Smooth muscle cell (in vitro differentiated cells): ENCODE data around the gene DARS1. TPM values are rescaled to one million over a fixed set of nuclear protein-coding genes. Genes with fewer than 3 reads are reported as not detected.

Experiments used
- DNase-seq: peaks from one replicate; lab custom pipeline; 2025; ENCODE audit not compliant: unreplicated experiment; lab: John Stamatoyannopoulos, UW
- H2AFZ ChIP-seq: fragments of 200-600 bp; sonication (generic); 2 replicates; pipeline ENCODE4 v1.6.0; 2016; ENCODE audit warnings: antibody characterized with exemption, low read depth, mild to moderate bottlenecking
- H3F3A ChIP-seq: fragments of 200-600 bp; sonication (generic); 2 replicates; pipeline ENCODE4 v1.6.0; 2017; ENCODE audit warnings: antibody characterized with exemption, low read depth
- H3K27ac ChIP-seq: fragments of 200-600 bp; sonication (generic); 2 replicates; pipeline ENCODE4 v1.5.1; 2016; ENCODE audit warnings: low read depth, mild to moderate bottlenecking
- H3K27me3 ChIP-seq: fragments of 200-600 bp; sonication (generic); 2 replicates; pipeline ENCODE4 v1.6.1; 2016; ENCODE audit warnings: low read depth, mild to moderate bottlenecking
- H3K36me3 ChIP-seq: fragments of 200-600 bp; sonication (generic); 2 replicates; pipeline ENCODE4 v1.5.1; 2016; ENCODE audit warnings: low read depth
- H3K4me1 ChIP-seq: fragments of 200-600 bp; sonication (generic); 2 replicates; pipeline ENCODE4 v1.5.1; 2016; ENCODE audit warnings: low read depth
- H3K4me2 ChIP-seq: fragments of 200-600 bp; sonication (generic); 2 replicates; pipeline ENCODE4 v1.6.0; 2016; ENCODE audit warnings: mild to moderate bottlenecking
- H3K4me3 ChIP-seq: fragments of 200-600 bp; sonication (generic); 2 replicates; pipeline ENCODE4 v1.5.1; 2016; ENCODE audit warnings: mild to moderate bottlenecking
- H3K79me2 ChIP-seq: fragments of 200-600 bp; sonication (generic); 2 replicates; pipeline ENCODE4 v1.6.0; 2016; ENCODE audit warnings: low read depth, mild to moderate bottlenecking
- H3K9ac ChIP-seq: fragments of 200-600 bp; sonication (generic); 2 replicates; pipeline ENCODE4 v1.6.0; 2016; ENCODE audit warnings: low read depth
- H3K9me3 ChIP-seq: fragments of 200-600 bp; sonication (generic); replicated peaks from 2 replicates; pipeline ENCODE4 v1.5.1; 2016; ENCODE audit warnings: low read depth
- H4K20me1 ChIP-seq: fragments of 200-600 bp; sonication (generic); 2 replicates; pipeline ENCODE4 v1.6.0; 2016; ENCODE audit warnings: low read depth
- WGBS: methylation state at CpG from one replicate; pipeline ENCODE4 v1.1.7; 2016; ENCODE audit warnings: low lambda C conversion rate; 5-methylcytosine and 5-hydroxymethylcytosine counted together
- polyA plus RNA-seq: library from polyadenylated mRNA; unstranded; fragments of >200 nt; fragmentation: Nextera tagmentation; extraction: Ambion mirVana; gene quantifications from 2 replicates; pipeline ENCODE4 v1.2.1, GENCODE V29; 2016
- total RNA-seq: library from RNA; depleted of rRNA; stranded (reverse); fragments of >200 nt; gene quantifications from 2 replicates; pipeline ENCODE4 v1.2.3, GENCODE V29; 2014
- TF ChIP-seq, protein P1 (sequence below): fragments of 200-600 bp; sonication (generic); IDR thresholded peaks from 2 replicates; pipeline ENCODE4 v1.5.1; 2017; ENCODE audit warnings: borderline replicate concordance, mild to moderate bottlenecking, antibody characterized with exemption; ENCODE audit not compliant: insufficient read depth, poor library complexity, severe bottlenecking

Gene DARS1
- total and polyA plus RNA-seq, 2 experiments from 2014 or later = 110 to 121 TPM

DNA sequence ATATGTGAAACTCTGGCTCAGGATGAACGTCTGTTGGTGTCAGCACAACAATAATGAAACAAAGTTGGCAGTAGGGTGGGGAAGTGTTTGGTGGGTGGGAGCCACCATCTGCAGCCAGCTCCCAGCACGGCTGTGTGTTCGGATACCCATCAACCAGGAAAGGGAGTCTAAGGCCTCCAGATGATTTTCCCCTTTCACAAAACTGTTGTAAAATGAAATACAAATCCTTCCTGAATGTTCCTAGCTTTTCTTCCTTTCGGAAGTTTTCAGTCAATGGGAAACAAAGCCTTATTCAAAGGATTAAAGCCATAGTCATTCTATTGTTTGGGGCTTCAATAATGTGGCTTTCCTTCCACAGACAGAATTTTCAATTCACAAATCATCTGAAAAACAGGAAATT lies 14.5 kb upstream of the DARS1 start:
- Histone ChIP-seq H4K20me1 (no peaks in the 10 kb centered on the region), H3K4me2 (no peak overlapping the region), H2AFZ (no peak overlapping the region), H3K9me3 (no peaks in the 10 kb centered on the region), H3K4me1 (peaks cover 7% of the 10 kb centered on the region), H3K9ac (no peak overlapping the region), H3K27me3 (no peaks in the 10 kb centered on the region), H3K27ac (no peak overlapping the region), H3K79me2 (no peaks in the 10 kb centered on the region), H3K36me3 (no peaks in the 10 kb centered on the region), H3F3A (peaks cover 4% of the 10 kb centered on the region), H3K4me3 (no peak overlapping the region)
- no peak for DNase-seq
- WGBS = 93% methylated on average over 4 of the region's 4 CpGs
- TF ChIP-seq, protein P1, sequence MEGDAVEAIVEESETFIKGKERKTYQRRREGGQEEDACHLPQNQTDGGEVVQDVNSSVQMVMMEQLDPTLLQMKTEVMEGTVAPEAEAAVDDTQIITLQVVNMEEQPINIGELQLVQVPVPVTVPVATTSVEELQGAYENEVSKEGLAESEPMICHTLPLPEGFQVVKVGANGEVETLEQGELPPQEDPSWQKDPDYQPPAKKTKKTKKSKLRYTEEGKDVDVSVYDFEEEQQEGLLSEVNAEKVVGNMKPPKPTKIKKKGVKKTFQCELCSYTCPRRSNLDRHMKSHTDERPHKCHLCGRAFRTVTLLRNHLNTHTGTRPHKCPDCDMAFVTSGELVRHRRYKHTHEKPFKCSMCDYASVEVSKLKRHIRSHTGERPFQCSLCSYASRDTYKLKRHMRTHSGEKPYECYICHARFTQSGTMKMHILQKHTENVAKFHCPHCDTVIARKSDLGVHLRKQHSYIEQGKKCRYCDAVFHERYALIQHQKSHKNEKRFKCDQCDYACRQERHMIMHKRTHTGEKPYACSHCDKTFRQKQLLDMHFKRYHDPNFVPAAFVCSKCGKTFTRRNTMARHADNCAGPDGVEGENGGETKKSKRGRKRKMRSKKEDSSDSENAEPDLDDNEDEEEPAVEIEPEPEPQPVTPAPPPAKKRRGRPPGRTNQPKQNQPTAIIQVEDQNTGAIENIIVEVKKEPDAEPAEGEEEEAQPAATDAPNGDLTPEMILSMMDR = no peak

DNA sequence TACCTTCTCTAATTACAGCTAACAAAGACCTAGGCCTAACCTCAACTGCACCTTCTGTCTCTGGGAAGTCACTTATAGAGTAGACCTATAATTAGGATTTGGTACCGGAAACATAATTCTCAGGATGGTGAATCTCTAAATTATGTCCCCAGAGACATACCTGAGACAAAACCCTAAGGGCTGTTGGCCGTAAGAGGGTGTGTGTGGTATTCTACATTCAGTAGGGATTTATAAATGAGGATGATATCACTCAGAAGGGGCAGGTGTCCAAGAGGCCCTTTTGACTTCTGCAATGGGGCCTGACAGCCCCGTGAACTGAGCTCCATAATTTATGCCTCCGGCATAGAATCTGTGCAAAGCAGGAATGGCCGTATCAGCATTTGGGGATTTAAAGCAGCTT lies 13.5 kb upstream of the DARS1 start:
- Histone ChIP-seq H3K9me3 (no peaks in the 10 kb centered on the region), H3K36me3 (no peaks in the 10 kb centered on the region), H3K4me1 (peaks cover 7% of the 10 kb centered on the region), H3K27ac (no peak overlapping the region), H3F3A (peaks cover 4% of the 10 kb centered on the region), H3K27me3 (no peaks in the 10 kb centered on the region), H3K4me2 (no peak overlapping the region), H2AFZ (no peak overlapping the region), H3K9ac (no peak overlapping the region), H4K20me1 (no peaks in the 10 kb centered on the region), H3K79me2 (no peaks in the 10 kb centered on the region), H3K4me3 (no peak overlapping the region)
- DNase-seq = no peak
- TF ChIP-seq, protein P1 = no peak
- WGBS = 95% methylated on average over 5 of the region's 5 CpGs

DNA sequence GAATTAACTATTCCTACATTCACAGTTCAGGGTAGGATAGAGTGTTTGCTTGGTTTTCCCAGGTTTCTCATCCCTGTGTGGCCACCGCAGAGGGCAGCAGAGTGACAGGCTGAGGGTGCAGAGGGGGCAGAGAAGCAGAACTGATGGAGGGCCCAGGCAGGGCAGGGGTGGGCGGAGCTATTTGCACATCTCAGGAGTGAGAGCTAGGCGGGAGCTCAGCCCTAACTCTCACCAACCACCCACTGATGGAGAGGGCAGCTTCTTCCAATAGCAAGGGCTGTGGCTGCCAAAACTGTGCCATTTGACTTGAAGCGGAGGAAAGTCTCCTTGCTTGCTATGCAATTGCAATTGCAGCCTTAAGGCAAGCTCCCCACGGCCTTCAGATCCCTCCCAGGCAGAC lies 12.0 kb upstream of the DARS1 start:
- Histone ChIP-seq H3K27me3 (no peaks in the 10 kb centered on the region), H4K20me1 (no peaks in the 10 kb centered on the region), H3K9me3 (no peaks in the 10 kb centered on the region), H3K4me3 (no peak overlapping the region), H3K9ac (no peak overlapping the region), H3F3A (peaks cover 4% of the 10 kb centered on the region), H3K4me1 (peaks cover 7% of the 10 kb centered on the region), H3K4me2 (no peak overlapping the region), H3K79me2 (no peaks in the 10 kb centered on the region), H3K27ac (no peak overlapping the region), H2AFZ (no peak overlapping the region), H3K36me3 (no peaks in the 10 kb centered on the region)
- DNase-seq = no peak
- WGBS = 40% methylated on average over 5 of the region's 5 CpGs
- TF ChIP-seq, protein P1 = no peak

DNA sequence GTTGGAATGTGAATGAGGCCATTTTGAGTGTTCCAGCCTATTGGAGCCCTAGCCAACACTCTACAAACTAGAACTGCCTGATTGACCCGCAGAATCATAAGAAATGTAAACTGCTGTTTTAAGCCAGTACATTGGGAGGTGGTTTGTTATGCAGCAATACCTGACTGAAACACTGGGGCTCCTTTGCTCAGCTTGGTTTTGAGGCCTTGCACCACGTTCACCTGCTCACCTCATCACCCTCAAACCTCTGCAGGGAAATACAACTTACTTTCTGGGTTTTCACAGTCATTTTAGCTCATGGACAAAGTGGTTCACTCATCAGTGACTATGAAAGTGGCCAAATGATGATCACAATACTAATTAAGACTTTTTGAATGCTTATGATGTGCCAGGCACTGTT lies 10.9 kb upstream of the DARS1 start:
- TF ChIP-seq, protein P1 = no peak
- Histone ChIP-seq H3K27me3 (no peaks in the 10 kb centered on the region), H3K4me2 (no peak overlapping the region), H3K36me3 (no peaks in the 10 kb centered on the region), H3K4me3 (no peak overlapping the region), H3K27ac (no peak overlapping the region), H2AFZ (no peak overlapping the region), H3K4me1 (peaks cover 7% of the 10 kb centered on the region), H3K9me3 (no peaks in the 10 kb centered on the region), H3K9ac (no peak overlapping the region), H3F3A (peaks cover 4% of the 10 kb centered on the region), H3K79me2 (no peaks in the 10 kb centered on the region), H4K20me1 (no peaks in the 10 kb centered on the region)
- no peak for DNase-seq
- WGBS = 100% methylated on average over 2 of the region's 2 CpGs
